K562 (cell line): Measurements from ENCODE around the gene OXSR1.

Source experiments
- EZH2 ChIP-seq: IDR thresholded peaks from 2 replicates; pipeline ENCODE4 v1.6.1; 2012; ENCODE audit warnings: low read depth, mild to moderate bottlenecking, inconsistent platforms, low read length, borderline replicate concordance
- HSF4 ChIP-seq: fragments of 250-450 bp; sonication (Bioruptor Pico); IDR thresholded peaks from 2 replicates; pipeline ENCODE4 v2.1.2; 2022; ENCODE audit warnings: mild to moderate bottlenecking, moderate library complexity, borderline replicate concordance
- KDM1A ChIP-seq, 2 experiments: fragments of 450-650 bp; IDR thresholded peaks; 2 replicates each; pipeline ENCODE4 v1.6.1; 2016; ENCODE audit warnings: mild to moderate bottlenecking in 2 of 2
- KLF16 ChIP-seq: IDR thresholded peaks from 2 replicates; pipeline ENCODE4 v1.6.1; 2016; ENCODE audit warnings: antibody characterized with exemption
- KLF6 ChIP-seq: fragments of 250-450 bp; sonication (Bioruptor Pico); IDR thresholded peaks from 2 replicates; pipeline ENCODE4 v1.4.0; 2020; ENCODE audit warnings: mild to moderate bottlenecking, moderate library complexity, borderline replicate concordance
- NFIC ChIP-seq: fragments of 450-650 bp; IDR thresholded peaks from 2 replicates; pipeline ENCODE4 v1.6.1; 2017; ENCODE audit warnings: mild to moderate bottlenecking, inconsistent platforms
- POLR2AphosphoS5 ChIP-seq: IDR thresholded peaks from 2 replicates; pipeline ENCODE4 v1.6.1; 2011; ENCODE audit warnings: mild to moderate bottlenecking, low read depth, low read length, moderate library complexity; ENCODE audit not compliant: control insufficient read depth, insufficient read depth
- SMC3 ChIP-seq: conservative IDR thresholded peaks from 2 replicates; pipeline ENCODE4 v1.6.1; 2011; ENCODE audit warnings: low read depth, low read length, improper control_type of control experiment; ENCODE audit not compliant: insufficient read depth
- ZNF551 ChIP-seq: fragments of 250-450 bp; sonication (Bioruptor Pico); IDR thresholded peaks from 2 replicates; pipeline ENCODE4 v1.5.0; 2021; ENCODE audit warnings: mild to moderate bottlenecking, moderate library complexity
- ZSCAN29 ChIP-seq: fragments of 450-650 bp; IDR thresholded peaks from 2 replicates; pipeline ENCODE4 v1.6.1; 2017
- TF ChIP-seq, protein P1 (sequence below), 3 experiments: IDR thresholded peaks in 2 of 3; conservative IDR thresholded peaks in 1 of 3; 2 replicates each; pipeline ENCODE4 v1.5.1; 2011 to 2012; ENCODE audit warnings: low read length in 3 of 3, mild to moderate bottlenecking in 3 of 3, control low read depth in 2 of 3, improper control_type of control experiment in 1 of 3, inconsistent platforms in 1 of 3, low read depth in 1 of 3, mixed read lengths in 1 of 3, moderate library complexity in 1 of 3; ENCODE audit not compliant: insufficient read depth in 2 of 3
- TF ChIP-seq, protein P2 (sequence below), 3 experiments: fragments of 200-800 bp in 1 of 3; fragments of 250-450 bp in 1 of 3; fragments of 450-650 bp in 1 of 3; sonication (Bioruptor Pico) in 1 of 3; sonication (Bioruptor generic) in 1 of 3; formaldehyde crosslinking in 1 of 3; IDR thresholded peaks; 2 replicates each; pipeline versions ENCODE4 v1.6.1 to v1.8.0; 2016 to 2022; ENCODE audit warnings: mild to moderate bottlenecking in 2 of 3, missing genetic modification characterization in 2 of 3, missing compliant biosample characterization in 1 of 3, moderate library complexity in 1 of 3
- TF ChIP-seq, protein P3 (sequence below), 2 experiments: fragments of 450-650 bp in 1 of 2; IDR thresholded peaks; 2 replicates each; pipeline ENCODE4 v1.6.1; 2011 to 2017; ENCODE audit warnings: low read depth in 2 of 2, antibody characterized with exemption in 1 of 2, borderline replicate concordance in 1 of 2, low read length in 1 of 2, mild to moderate bottlenecking in 1 of 2, mixed read lengths in 1 of 2; ENCODE audit not compliant: control insufficient read depth in 1 of 2

DNA sequence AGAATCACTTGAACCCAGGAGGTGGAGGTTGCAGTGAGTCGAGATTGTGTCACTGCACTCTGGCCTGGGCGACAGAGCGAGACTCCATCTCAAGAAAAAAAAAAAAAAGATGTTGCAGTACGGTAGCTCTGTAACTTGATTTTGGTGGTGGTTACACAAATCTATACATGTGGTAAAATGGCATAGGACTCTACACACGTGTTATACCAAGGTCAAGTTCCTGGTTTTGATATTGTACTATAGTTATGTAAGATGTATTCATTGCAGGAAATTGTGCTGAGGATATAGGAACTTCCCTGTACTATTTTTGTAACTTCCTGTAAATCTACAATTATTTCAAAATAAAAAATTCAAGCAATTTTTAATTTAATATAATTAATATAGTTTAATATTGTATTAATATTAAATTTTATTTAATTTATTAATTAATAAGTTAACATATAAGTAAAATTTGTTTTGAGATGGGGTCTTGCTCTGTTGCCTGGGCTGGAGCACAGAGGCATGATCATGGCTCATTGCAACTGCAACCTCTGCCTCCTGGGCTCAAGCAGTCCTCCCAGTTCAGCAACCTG is 16.9 kb upstream of the OXSR1 start:
- TF ChIP-seq, protein P1, sequence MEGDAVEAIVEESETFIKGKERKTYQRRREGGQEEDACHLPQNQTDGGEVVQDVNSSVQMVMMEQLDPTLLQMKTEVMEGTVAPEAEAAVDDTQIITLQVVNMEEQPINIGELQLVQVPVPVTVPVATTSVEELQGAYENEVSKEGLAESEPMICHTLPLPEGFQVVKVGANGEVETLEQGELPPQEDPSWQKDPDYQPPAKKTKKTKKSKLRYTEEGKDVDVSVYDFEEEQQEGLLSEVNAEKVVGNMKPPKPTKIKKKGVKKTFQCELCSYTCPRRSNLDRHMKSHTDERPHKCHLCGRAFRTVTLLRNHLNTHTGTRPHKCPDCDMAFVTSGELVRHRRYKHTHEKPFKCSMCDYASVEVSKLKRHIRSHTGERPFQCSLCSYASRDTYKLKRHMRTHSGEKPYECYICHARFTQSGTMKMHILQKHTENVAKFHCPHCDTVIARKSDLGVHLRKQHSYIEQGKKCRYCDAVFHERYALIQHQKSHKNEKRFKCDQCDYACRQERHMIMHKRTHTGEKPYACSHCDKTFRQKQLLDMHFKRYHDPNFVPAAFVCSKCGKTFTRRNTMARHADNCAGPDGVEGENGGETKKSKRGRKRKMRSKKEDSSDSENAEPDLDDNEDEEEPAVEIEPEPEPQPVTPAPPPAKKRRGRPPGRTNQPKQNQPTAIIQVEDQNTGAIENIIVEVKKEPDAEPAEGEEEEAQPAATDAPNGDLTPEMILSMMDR (IDR thresholded peaks at IDR 0.05 in 2 of 3, conservative IDR thresholded peaks at IDR 0.05 in 1 of 3; ENCODE audit: insufficient read depth in 2 of 3, low read depth in 1 of 3, low read length in 3 of 3): no peak
- TF ChIP-seq HSF4 (CRISPR knock-in tag) (no peak), ZSCAN29 (no peak), KDM1A (IDR thresholded peaks at IDR 0.05) (no peak), KLF6 (CRISPR knock-in tag) (no peak), SMC3 (no peak), EZH2 (no peak), NFIC (no peak), KLF16 (no peak), POLR2AphosphoS5 (no peak), ZNF551 (no peak)
- TF ChIP-seq, protein P2, sequence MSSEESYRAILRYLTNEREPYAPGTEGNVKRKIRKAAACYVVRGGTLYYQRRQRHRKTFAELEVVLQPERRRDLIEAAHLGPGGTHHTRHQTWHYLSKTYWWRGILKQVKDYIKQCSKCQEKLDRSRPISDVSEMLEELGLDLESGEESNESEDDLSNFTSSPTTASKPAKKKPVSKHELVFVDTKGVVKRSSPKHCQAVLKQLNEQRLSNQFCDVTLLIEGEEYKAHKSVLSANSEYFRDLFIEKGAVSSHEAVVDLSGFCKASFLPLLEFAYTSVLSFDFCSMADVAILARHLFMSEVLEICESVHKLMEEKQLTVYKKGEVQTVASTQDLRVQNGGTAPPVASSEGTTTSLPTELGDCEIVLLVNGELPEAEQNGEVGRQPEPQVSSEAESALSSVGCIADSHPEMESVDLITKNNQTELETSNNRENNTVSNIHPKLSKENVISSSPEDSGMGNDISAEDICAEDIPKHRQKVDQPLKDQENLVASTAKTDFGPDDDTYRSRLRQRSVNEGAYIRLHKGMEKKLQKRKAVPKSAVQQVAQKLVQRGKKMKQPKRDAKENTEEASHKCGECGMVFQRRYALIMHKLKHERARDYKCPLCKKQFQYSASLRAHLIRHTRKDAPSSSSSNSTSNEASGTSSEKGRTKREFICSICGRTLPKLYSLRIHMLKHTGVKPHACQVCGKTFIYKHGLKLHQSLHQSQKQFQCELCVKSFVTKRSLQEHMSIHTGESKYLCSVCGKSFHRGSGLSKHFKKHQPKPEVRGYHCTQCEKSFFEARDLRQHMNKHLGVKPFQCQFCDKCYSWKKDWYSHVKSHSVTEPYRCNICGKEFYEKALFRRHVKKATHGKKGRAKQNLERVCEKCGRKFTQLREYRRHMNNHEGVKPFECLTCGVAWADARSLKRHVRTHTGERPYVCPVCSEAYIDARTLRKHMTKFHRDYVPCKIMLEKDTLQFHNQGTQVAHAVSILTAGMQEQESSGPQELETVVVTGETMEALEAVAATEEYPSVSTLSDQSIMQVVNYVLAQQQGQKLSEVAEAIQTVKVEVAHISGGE (CRISPR knock-in tag; IDR thresholded peaks at IDR 0.05): no peak
- TF ChIP-seq, protein P3, sequence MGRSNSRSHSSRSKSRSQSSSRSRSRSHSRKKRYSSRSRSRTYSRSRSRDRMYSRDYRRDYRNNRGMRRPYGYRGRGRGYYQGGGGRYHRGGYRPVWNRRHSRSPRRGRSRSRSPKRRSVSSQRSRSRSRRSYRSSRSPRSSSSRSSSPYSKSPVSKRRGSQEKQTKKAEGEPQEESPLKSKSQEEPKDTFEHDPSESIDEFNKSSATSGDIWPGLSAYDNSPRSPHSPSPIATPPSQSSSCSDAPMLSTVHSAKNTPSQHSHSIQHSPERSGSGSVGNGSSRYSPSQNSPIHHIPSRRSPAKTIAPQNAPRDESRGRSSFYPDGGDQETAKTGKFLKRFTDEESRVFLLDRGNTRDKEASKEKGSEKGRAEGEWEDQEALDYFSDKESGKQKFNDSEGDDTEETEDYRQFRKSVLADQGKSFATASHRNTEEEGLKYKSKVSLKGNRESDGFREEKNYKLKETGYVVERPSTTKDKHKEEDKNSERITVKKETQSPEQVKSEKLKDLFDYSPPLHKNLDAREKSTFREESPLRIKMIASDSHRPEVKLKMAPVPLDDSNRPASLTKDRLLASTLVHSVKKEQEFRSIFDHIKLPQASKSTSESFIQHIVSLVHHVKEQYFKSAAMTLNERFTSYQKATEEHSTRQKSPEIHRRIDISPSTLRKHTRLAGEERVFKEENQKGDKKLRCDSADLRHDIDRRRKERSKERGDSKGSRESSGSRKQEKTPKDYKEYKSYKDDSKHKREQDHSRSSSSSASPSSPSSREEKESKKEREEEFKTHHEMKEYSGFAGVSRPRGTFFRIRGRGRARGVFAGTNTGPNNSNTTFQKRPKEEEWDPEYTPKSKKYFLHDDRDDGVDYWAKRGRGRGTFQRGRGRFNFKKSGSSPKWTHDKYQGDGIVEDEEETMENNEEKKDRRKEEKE (IDR thresholded peaks at IDR 0.05; ENCODE audit: borderline replicate concordance in 1 of 2, control insufficient read depth in 1 of 2, low read depth in 2 of 2, low read length in 1 of 2): no peak
